Measurements from ENCODE around the gene GLB1L. TPM values are rescaled to one million over a fixed set of nuclear protein-coding genes. Genes with fewer than 3 reads are reported as not detected.
"Not testable (repeated sequence)": the region's sequence is repeated elsewhere in the genome, so short reads cannot be mapped to it uniquely, and the experiment has no call there.

Gene GLB1L
- total RNA-seq, 1 donor, result 15.5 TPM

- no peak for DNase-seq (ENCODE audit: low read depth)
- H3K4me3 ChIP-seq (ENCODE audit: low read depth, low read length), result no peak overlapping the region
- no peak for TF ChIP-seq CTCF (IDR thresholded peaks at IDR 0.05; ENCODE audit: insufficient read depth, low read depth, low read length)
Observed at GRCh38 chr2:219266886-219267285, 21.6 kb upstream of the GLB1L start.

GRCh38 chr2:219266232-219266631, 21.0 kb upstream of the GLB1L start:
- H3K4me3 ChIP-seq (ENCODE audit: low read depth, low read length), result no peak overlapping the region
- DNase-seq (ENCODE audit: low read depth), result no peak
- no peak for TF ChIP-seq CTCF (IDR thresholded peaks at IDR 0.05; ENCODE audit: insufficient read depth, low read depth, low read length)

- TF ChIP-seq CTCF (IDR thresholded peaks at IDR 0.05; ENCODE audit: insufficient read depth, low read depth, low read length), result no peak
- no peak overlapping the region for H3K4me3 ChIP-seq (ENCODE audit: low read depth, low read length)
- no peak for DNase-seq (ENCODE audit: low read depth)
Observed at GRCh38 chr2:219261024-219261855, 16.0 kb upstream of the GLB1L start.

DNA sequence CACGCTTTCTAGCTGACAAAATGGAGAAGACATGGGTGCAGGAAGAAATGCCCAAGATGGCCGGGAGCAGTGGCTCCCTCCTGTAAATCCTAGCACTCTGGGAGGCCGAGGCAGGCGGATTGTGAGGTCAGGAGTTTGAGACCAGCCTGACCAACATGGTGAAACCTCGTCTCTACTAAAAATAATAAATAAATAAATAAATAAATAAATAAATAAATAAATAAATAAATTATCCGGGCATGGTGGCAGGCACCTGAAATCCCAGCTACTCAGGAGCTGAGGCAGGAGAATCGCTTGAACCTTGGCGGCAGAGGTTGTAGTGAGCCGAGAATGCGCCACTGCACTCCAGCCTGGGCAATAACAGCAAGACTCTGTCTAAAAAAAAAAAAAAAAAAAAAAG, 13.7 kb upstream of the GLB1L start:
- not testable (repeated sequence) for H3K4me3 ChIP-seq (ENCODE audit: low read depth, low read length); DNase-seq (ENCODE audit: low read depth)

GRCh38 chr2:219254590-219255201, 9.5 kb upstream of the GLB1L start:
- H3K4me3 ChIP-seq (ENCODE audit: low read depth, low read length), result peak overlapping the region; percentile 57
- DNase-seq (ENCODE audit: low read depth), result no peak
- no peak for TF ChIP-seq CTCF (IDR thresholded peaks at IDR 0.05; ENCODE audit: insufficient read depth, low read depth, low read length)

GRCh38 chr2:219253753-219254589, 8.7 kb upstream of the GLB1L start, which contains the start of gene TUBA4A:
Gene TUBA4A (minus strand): TSS chr2:219253918. CDS start chr2:219253858, 60 bp downstream.
- DNase-seq (ENCODE audit: low read depth), result no peak
- H3K4me3 ChIP-seq (ENCODE audit: low read depth, low read length), result peak within 1 kb of the TSS; percentile 57
- no peak for TF ChIP-seq CTCF (IDR thresholded peaks at IDR 0.05; ENCODE audit: insufficient read depth, low read depth, low read length)

Data from fibroblast of villous mesenchyme (primary cell).